OCI-LY3 (cell line): ENCODE results near the gene PICK1.

Source experiments
- CTCF ChIP-seq: fragments of 200-600, 300-600 bp; sonication (generic); IDR thresholded peaks from 2 replicates; pipeline ENCODE4 v1.5.1; 2014; ENCODE audit warnings: antibody characterized with exemption, low read length, low read depth
- EZH2phosphoT487 ChIP-seq: fragments of 200-600 bp; shearing (Covaris generic); IDR thresholded peaks from 2 replicates; pipeline ENCODE4 v1.6.1; 2018; ENCODE audit warnings: antibody characterized with exemption, mixed run types, low read depth

- no peak for TF ChIP-seq CTCF
- TF ChIP-seq EZH2phosphoT487 = no peak
Observed at GRCh38 chr22:38075961-38076360, 18.8 kb downstream of the PICK1 start.
